ENCODE data around the gene SCN2A. TPM values are rescaled to one million over a fixed set of nuclear protein-coding genes. Genes with fewer than 3 reads are reported as not detected.

SCN2A gene
- total RNA-seq, 4 donors from 2014 or later, result 0.12 to 1.3 (median 0.64) TPM

GRCh38 chr2:165197346-165197745 lies 41.9 kb upstream of the SCN2A start:
- Histone ChIP-seq H3K27me3 (no peaks in the 10 kb centered on the region), H3K36me3 (no peaks in the 10 kb centered on the region), H3K9me3 (no peaks in the 10 kb centered on the region), H3K4me1 (no peaks in the 10 kb centered on the region), H3K27ac (no peak overlapping the region), H3K4me3 (no peak overlapping the region)
- 79 to 100% methylated on average over 1 of the region's 1 CpG for WGBS, 2 donors (ENCODE audit: low coverage in 1 of 2)
- TF ChIP-seq EP300 (IDR thresholded peaks at IDR 0.05) (no peak), POLR2A (IDR thresholded peaks at IDR 0.05) (no peak), POLR2AphosphoS5 (IDR thresholded peaks at IDR 0.05) (no peak), CTCF (IDR thresholded peaks at IDR 0.05) (no peak)
- ATAC-seq, result no peak

GRCh38 chr2:165198181-165198580 lies 41.0 kb upstream of the SCN2A start:
- no peaks in the 10 kb centered on the region for H3K27me3 ChIP-seq
- no peaks in the 10 kb centered on the region for H3K36me3 ChIP-seq
- H3K4me1 ChIP-seq, result no peaks in the 10 kb centered on the region
- H3K4me3 ChIP-seq, result no peak overlapping the region
- 48 to 59% methylated on average over 2 of the region's 2 CpGs for WGBS, 2 donors (ENCODE audit: low coverage in 1 of 2)
- no peak for ATAC-seq
- TF ChIP-seq POLR2AphosphoS5 (IDR thresholded peaks at IDR 0.05), result no peak
- no peak for TF ChIP-seq CTCF (IDR thresholded peaks at IDR 0.05)
- TF ChIP-seq POLR2A (IDR thresholded peaks at IDR 0.05), result no peak
- TF ChIP-seq EP300 (IDR thresholded peaks at IDR 0.05), result no peak
- H3K27ac ChIP-seq, result no peak overlapping the region
- no peaks in the 10 kb centered on the region for H3K9me3 ChIP-seq

- no peaks in the 10 kb centered on the region for H3K9me3 ChIP-seq
- no peak overlapping the region for H3K4me3 ChIP-seq
- no peaks in the 10 kb centered on the region for H3K27me3 ChIP-seq
- 89 to 100% methylated on average over 1 of the region's 1 CpG for WGBS, 2 donors (ENCODE audit: low coverage in 1 of 2)
- TF ChIP-seq EP300 (IDR thresholded peaks at IDR 0.05) (no peak), CTCF (IDR thresholded peaks at IDR 0.05) (no peak), POLR2A (IDR thresholded peaks at IDR 0.05) (no peak), POLR2AphosphoS5 (IDR thresholded peaks at IDR 0.05) (no peak)
- no peak overlapping the region for H3K27ac ChIP-seq
- ATAC-seq, result no peak
- no peaks in the 10 kb centered on the region for H3K36me3 ChIP-seq
- H3K4me1 ChIP-seq, result no peaks in the 10 kb centered on the region
These were observed 37.0 kb upstream of the SCN2A start for GRCh38 chr2:165202239-165202638.

- WGBS, 2 donors (ENCODE audit: low coverage in 1 of 2), result 12 to 17% methylated on average over 8 of the region's 8 CpGs
- Histone ChIP-seq H3K36me3 (no peaks in the 10 kb centered on the region), H3K9me3 (no peaks in the 10 kb centered on the region), H3K4me3 (no peak within 1 kb of the TSS), H3K4me1 (no peaks in the 10 kb centered on the region), H3K27ac (no peak within 1 kb of the TSS), H3K27me3 (no peaks in the 10 kb centered on the region)
- TF ChIP-seq POLR2AphosphoS5 (IDR thresholded peaks at IDR 0.05), result no peak
- TF ChIP-seq EP300 (IDR thresholded peaks at IDR 0.05), result no peak
- peak; percentile 21 to 68 (median 41) for TF ChIP-seq CTCF (IDR thresholded peaks at IDR 0.05)
- ATAC-seq, result no peak
These were observed 35.3 kb upstream of the SCN2A start, which contains the start of gene SCN3A for GRCh38 chr2:165203689-165204559. SCN3A (minus strand) TSS chr2:165204050; CDS start chr2:165176394, 27,656 bp downstream.

- H3K9me3 ChIP-seq, result no peaks in the 10 kb centered on the region
- no peak overlapping the region for H3K27ac ChIP-seq
- TF ChIP-seq EP300 (IDR thresholded peaks at IDR 0.05) (no peak), POLR2A (IDR thresholded peaks at IDR 0.05) (no peak), POLR2AphosphoS5 (IDR thresholded peaks at IDR 0.05) (no peak), CTCF (IDR thresholded peaks at IDR 0.05) (no peak)
- no peak overlapping the region for H3K4me3 ChIP-seq
- ATAC-seq, result no peak
- 92% methylated on average over 2 of the region's 2 CpGs; no CpG with 5 or more reads in 1 of the 2 donors for WGBS, 2 donors (ENCODE audit: low coverage in 1 of 2)
- H3K36me3 ChIP-seq, result no peaks in the 10 kb centered on the region
- H3K27me3 ChIP-seq, result no peaks in the 10 kb centered on the region
- no peaks in the 10 kb centered on the region for H3K4me1 ChIP-seq
These were observed 33.3 kb upstream of the SCN2A start for GRCh38 chr2:165205865-165206264.
